Fibroblast of lung (primary cell): Measurements from ENCODE around the gene DOLPP1. TPM values are rescaled to one million over a fixed set of nuclear protein-coding genes. Genes with fewer than 3 reads are reported as not detected.
A peak's percentile ranks its signal among the peaks of the same experiment; 100 is the strongest.
"Not testable (repeated sequence)": the region's sequence is repeated elsewhere in the genome, so short reads cannot be mapped to it uniquely, and the experiment has no call there.

Experiments
- DNase-seq, 2 donors: peaks; one replicate each; pipeline versions ENCODE4 v3.0.0 to v3.0.0-alpha.2; 2010; ENCODE audit warnings: low read depth in 2 of 2
- H2AFZ ChIP-seq: 2 replicates; pipeline ENCODE4 v1.5.1; 2012; ENCODE audit warnings: low read length, control low read depth, inconsistent platforms
- H3K27ac ChIP-seq: 2 replicates; pipeline ENCODE4 v1.5.1; 2011; ENCODE audit warnings: low read length, control low read depth; ENCODE audit not compliant: insufficient read depth
- H3K27me3 ChIP-seq: 2 replicates; pipeline ENCODE4 v1.5.1; 2011; ENCODE audit warnings: mild to moderate bottlenecking, low read length; ENCODE audit not compliant: control insufficient read depth, insufficient read depth
- H3K36me3 ChIP-seq: 2 replicates; pipeline ENCODE4 v1.5.1; 2011; ENCODE audit warnings: low read length; ENCODE audit not compliant: control insufficient read depth, insufficient read depth
- H3K4me1 ChIP-seq: 2 replicates; pipeline ENCODE4 v1.5.1; 2011; ENCODE audit warnings: low read length; ENCODE audit not compliant: control insufficient read depth, insufficient read depth; ENCODE audit errors: extremely low read depth
- H3K4me2 ChIP-seq: 2 replicates; pipeline ENCODE4 v1.5.1; 2011; ENCODE audit warnings: low read length, control low read depth; ENCODE audit not compliant: insufficient read depth; ENCODE audit errors: extremely low read depth
- H3K4me3 ChIP-seq, 4 experiments: fragments of 200-600 bp in 1 of 4; sonication (generic) in 1 of 4; replicated peaks in 1 of 4; 2 replicates each; pipeline ENCODE4 v1.5.1; 2011 to 2016; ENCODE audit warnings: low read length in 4 of 4, low read depth in 3 of 4, mild to moderate bottlenecking in 3 of 4, control low read depth in 2 of 4, inconsistent platforms in 1 of 4, mixed read lengths in 1 of 4; ENCODE audit not compliant: insufficient read depth in 1 of 4; ENCODE audit errors: control extremely low read depth in 1 of 4
- H3K79me2 ChIP-seq: 2 replicates; pipeline ENCODE4 v1.5.1; 2012; ENCODE audit warnings: mild to moderate bottlenecking, low read length, inconsistent platforms; ENCODE audit not compliant: control insufficient read depth, insufficient read depth
- H3K9ac ChIP-seq: 2 replicates; pipeline ENCODE4 v1.5.1; 2011; ENCODE audit warnings: mild to moderate bottlenecking, low read length, control low read depth; ENCODE audit not compliant: insufficient read depth
- H3K9me3 ChIP-seq: 2 replicates; pipeline ENCODE4 v1.5.1; 2012; ENCODE audit warnings: low read depth, low read length; ENCODE audit not compliant: control insufficient read depth, insufficient read depth
- H4K20me1 ChIP-seq: 2 replicates; pipeline ENCODE4 v1.5.1; 2011; ENCODE audit warnings: low read length; ENCODE audit not compliant: control insufficient read depth, insufficient read depth; ENCODE audit errors: extremely low read depth
- EZH2 ChIP-seq: IDR thresholded peaks from 2 replicates; pipeline ENCODE4 v1.5.1; 2012; ENCODE audit warnings: low read length, control low read depth, mild to moderate bottlenecking; ENCODE audit errors: missing control alignments
- polyA plus RNA-seq, 2 donors: library from polyadenylated mRNA; depleted of rRNA in 1 of 2; stranded (reverse) in 1 of 2; unstranded in 1 of 2; fragments of >200 nt; gene quantifications; 2 replicates each; pipeline ENCODE4 v1.2.1, GENCODE V29; 2011 to 2012; ENCODE audit warnings: missing spikeins in 1 of 2
- total RNA-seq: library from RNA; depleted of rRNA; stranded (reverse); fragments of >200 nt; gene quantifications from 2 replicates; pipeline ENCODE4 v1.2.1, GENCODE V29; 2014
- TF ChIP-seq, protein P1 (sequence below), 2 donors: IDR thresholded peaks in 1 of 2; conservative IDR thresholded peaks in 1 of 2; 1 replicate in 1 of 2; 2 replicates in 1 of 2; pipeline ENCODE4 v1.5.1; 2011 to 2012; ENCODE audit warnings: low read length in 2 of 2, control low read depth in 1 of 2, inconsistent platforms in 1 of 2, low read depth in 1 of 2, mild to moderate bottlenecking in 1 of 2

Gene DOLPP1
- total and polyA plus RNA-seq, 2 donors (not counting 1 experiment from before 2014, with no cell fraction given), result 7.4 to 9.7 TPM

DNA sequence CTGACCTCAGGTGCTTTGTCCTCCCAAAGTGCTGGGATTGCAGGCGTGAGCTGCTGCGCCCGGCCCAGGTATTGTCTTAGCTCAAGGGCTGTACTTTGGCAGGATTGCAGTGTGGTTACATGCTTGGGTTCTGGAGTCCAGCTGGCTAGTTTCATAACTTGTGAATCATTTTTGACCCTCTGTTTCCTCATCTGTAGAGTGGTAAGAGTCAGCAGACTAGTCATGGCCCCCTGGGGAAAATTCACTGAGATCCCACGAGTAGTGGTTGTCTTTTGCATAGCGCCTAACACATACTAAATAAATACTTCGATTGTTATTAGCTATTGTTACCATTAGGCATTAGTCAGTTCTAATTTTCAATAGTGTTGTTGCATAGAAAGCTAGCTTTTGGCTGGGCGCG, 44.6 kb downstream of the DOLPP1 start:
- no peak overlapping the region for H2AFZ ChIP-seq
- no peaks in the 10 kb centered on the region for H3K27me3 ChIP-seq
- H3K4me1 ChIP-seq, result peaks cover 12% of the 10 kb centered on the region
- H3K27ac ChIP-seq, result no peak overlapping the region
- no peaks in the 10 kb centered on the region for H3K9me3 ChIP-seq
- H3K36me3 ChIP-seq, result peaks cover 13% of the 10 kb centered on the region
- H3K4me3 ChIP-seq, result no peak overlapping the region
- no peaks in the 10 kb centered on the region for H3K79me2 ChIP-seq
- no peak overlapping the region for H3K4me2 ChIP-seq
- no peak overlapping the region for H3K9ac ChIP-seq
- TF ChIP-seq, protein P1, sequence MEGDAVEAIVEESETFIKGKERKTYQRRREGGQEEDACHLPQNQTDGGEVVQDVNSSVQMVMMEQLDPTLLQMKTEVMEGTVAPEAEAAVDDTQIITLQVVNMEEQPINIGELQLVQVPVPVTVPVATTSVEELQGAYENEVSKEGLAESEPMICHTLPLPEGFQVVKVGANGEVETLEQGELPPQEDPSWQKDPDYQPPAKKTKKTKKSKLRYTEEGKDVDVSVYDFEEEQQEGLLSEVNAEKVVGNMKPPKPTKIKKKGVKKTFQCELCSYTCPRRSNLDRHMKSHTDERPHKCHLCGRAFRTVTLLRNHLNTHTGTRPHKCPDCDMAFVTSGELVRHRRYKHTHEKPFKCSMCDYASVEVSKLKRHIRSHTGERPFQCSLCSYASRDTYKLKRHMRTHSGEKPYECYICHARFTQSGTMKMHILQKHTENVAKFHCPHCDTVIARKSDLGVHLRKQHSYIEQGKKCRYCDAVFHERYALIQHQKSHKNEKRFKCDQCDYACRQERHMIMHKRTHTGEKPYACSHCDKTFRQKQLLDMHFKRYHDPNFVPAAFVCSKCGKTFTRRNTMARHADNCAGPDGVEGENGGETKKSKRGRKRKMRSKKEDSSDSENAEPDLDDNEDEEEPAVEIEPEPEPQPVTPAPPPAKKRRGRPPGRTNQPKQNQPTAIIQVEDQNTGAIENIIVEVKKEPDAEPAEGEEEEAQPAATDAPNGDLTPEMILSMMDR (conservative IDR thresholded peaks at IDR 0.05 in 1 of 2, IDR thresholded peaks at IDR 0.05 in 1 of 2; ENCODE audit: low read depth in 1 of 2, low read length in 2 of 2), result no peak
- no peak for TF ChIP-seq EZH2
- peak; percentile 90 to 93 for DNase-seq
- H4K20me1 ChIP-seq, result no peaks in the 10 kb centered on the region

DNA sequence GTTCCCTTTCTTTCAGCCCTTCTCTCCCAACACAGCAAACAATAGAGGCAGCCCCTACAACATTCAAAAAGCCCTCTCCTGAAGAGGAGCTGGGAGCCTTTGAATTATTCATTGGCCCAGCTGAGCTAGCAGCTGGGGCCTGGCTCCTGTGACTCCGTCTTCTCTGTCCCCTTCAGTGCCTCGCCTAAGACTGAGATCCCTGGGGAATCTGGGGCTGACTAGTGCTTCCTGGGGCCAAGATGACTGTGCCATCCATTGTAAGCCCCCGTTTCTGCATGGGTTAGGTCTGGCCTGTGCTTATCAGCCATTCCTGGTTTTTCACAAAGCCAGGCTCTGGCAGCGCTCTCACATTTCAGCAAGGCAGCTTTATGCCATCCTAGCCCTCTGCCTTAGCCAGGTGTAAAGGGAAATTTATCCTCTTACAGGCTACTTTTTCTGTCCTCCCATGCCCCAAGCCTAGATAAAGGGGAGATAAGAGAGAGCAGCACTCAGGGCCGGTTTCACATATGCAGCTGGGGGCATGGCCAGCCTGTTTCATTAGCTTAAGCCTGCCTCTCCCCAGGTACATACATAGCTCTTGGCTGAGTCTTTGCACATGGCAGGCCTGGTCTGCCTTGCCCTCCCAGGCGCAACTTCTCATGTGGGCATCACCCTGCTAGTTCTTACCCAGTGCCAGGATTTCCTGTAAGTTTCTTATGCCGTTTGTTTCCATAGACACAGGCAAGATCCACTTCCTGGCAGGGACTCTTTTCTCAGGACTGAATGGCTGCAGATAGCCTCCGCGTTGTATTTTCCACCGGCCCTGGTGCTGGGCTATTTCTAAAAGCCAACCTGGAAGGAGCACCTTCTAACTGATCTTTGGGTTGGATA, 46.1 kb downstream of the DOLPP1 start:
- no peak overlapping the region for H2AFZ ChIP-seq
- H3K4me3 ChIP-seq, result no peak overlapping the region
- peaks cover 2% of the 10 kb centered on the region for H3K4me1 ChIP-seq
- H3K79me2 ChIP-seq, result no peaks in the 10 kb centered on the region
- H3K9ac ChIP-seq, result no peak overlapping the region
- H3K36me3 ChIP-seq, result peaks cover 11% of the 10 kb centered on the region
- no peaks in the 10 kb centered on the region for H3K27me3 ChIP-seq
- no peak overlapping the region for H3K27ac ChIP-seq
- DNase-seq, result no peak
- no peaks in the 10 kb centered on the region for H3K9me3 ChIP-seq
- H3K4me2 ChIP-seq, result no peak overlapping the region
- no peak for TF ChIP-seq EZH2
- TF ChIP-seq, protein P1 (conservative IDR thresholded peaks at IDR 0.05 in 1 of 2, IDR thresholded peaks at IDR 0.05 in 1 of 2; ENCODE audit: low read depth in 1 of 2, low read length in 2 of 2), result no peak
- H4K20me1 ChIP-seq, result no peaks in the 10 kb centered on the region

DNA sequence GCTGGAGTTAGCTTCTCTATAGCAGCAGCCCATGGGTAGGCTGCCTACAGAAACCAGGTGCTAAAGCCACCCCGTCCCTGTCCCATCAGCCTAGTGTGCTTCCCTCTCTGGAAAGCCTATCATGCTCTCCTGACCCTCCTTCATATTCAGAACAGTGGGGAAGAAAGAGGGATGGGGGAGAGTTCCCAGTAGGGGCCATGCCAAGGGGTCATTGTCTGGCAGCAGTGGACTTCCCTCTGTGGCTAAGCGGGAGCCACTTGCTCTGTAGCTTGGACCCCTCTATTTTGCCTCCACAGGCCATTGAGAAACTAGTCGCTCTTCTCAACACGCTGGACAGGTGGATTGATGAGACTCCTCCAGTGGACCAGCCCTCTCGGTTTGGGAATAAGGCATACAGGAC, 47.8 kb downstream of the DOLPP1 start:
- H4K20me1 ChIP-seq, result no peaks in the 10 kb centered on the region
- H3K36me3 ChIP-seq, result peaks cover 6% of the 10 kb centered on the region
- H3K4me1 ChIP-seq, result peaks cover 2% of the 10 kb centered on the region
- H3K9me3 ChIP-seq, result no peaks in the 10 kb centered on the region
- H3K4me2 ChIP-seq, result no peak overlapping the region
- H3K27ac ChIP-seq, result no peak overlapping the region
- H3K79me2 ChIP-seq, result no peaks in the 10 kb centered on the region
- TF ChIP-seq, protein P1 (conservative IDR thresholded peaks at IDR 0.05 in 1 of 2, IDR thresholded peaks at IDR 0.05 in 1 of 2; ENCODE audit: low read depth in 1 of 2, low read length in 2 of 2), result no peak
- no peak for TF ChIP-seq EZH2
- no peak for DNase-seq
- no peak overlapping the region for H3K9ac ChIP-seq
- H2AFZ ChIP-seq, result no peak overlapping the region
- no peaks in the 10 kb centered on the region for H3K27me3 ChIP-seq
- no peak overlapping the region for H3K4me3 ChIP-seq

DNA sequence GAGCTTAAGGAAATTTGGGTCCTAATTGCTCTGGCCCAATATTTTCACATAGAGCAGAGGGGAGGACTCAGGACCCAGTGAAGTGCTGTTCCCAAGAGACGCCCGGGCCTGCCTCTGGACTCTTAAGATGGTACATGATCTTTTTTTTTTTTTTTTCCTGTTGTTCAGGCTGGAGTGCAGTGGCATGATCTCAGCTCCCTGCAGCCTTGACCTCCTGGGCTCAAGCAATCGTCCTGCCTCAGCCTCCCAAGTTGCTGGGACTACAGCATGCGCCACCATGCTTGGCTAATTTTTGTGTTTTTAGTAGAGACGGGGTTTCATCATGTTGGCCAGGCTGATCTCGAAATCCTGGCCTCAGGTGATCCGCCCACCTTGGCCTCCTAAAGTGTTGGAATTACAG, 49.4 kb downstream of the DOLPP1 start:
- not testable (repeated sequence) for H3K27me3 ChIP-seq, H3K9me3 ChIP-seq, H4K20me1 ChIP-seq, H3K4me2 ChIP-seq, H3K4me3 ChIP-seq, H3K79me2 ChIP-seq, H3K9ac ChIP-seq, H2AFZ ChIP-seq, H3K27ac ChIP-seq, DNase-seq, H3K4me1 ChIP-seq, H3K36me3 ChIP-seq
